ENCODE data around the gene CHCHD4. TPM values are rescaled to one million over a fixed set of nuclear protein-coding genes. Genes with fewer than 3 reads are reported as not detected.
A peak's percentile ranks its signal among the peaks of the same experiment; 100 is the strongest.
"Not testable (repeated sequence)": the region's sequence is repeated elsewhere in the genome, so short reads cannot be mapped to it uniquely, and the experiment has no call there.

The CHCHD4 gene
- total RNA-seq, 1 donor from 2014 or later: 12.6 TPM

- Histone ChIP-seq H3K36me3 (no peaks in the 10 kb centered on the region), H3K27me3 (ENCODE audit: low read depth) (no peaks in the 10 kb centered on the region), H3K4me1 (no peaks in the 10 kb centered on the region), H3K4me3 (no peak overlapping the region), H3K27ac (no peak overlapping the region), H3K9me3 (peaks cover 3% of the 10 kb centered on the region)
- ATAC-seq: no peak
- intact Hi-C loops (cut with DNase I): no loop called here
- TF ChIP-seq, protein P1, sequence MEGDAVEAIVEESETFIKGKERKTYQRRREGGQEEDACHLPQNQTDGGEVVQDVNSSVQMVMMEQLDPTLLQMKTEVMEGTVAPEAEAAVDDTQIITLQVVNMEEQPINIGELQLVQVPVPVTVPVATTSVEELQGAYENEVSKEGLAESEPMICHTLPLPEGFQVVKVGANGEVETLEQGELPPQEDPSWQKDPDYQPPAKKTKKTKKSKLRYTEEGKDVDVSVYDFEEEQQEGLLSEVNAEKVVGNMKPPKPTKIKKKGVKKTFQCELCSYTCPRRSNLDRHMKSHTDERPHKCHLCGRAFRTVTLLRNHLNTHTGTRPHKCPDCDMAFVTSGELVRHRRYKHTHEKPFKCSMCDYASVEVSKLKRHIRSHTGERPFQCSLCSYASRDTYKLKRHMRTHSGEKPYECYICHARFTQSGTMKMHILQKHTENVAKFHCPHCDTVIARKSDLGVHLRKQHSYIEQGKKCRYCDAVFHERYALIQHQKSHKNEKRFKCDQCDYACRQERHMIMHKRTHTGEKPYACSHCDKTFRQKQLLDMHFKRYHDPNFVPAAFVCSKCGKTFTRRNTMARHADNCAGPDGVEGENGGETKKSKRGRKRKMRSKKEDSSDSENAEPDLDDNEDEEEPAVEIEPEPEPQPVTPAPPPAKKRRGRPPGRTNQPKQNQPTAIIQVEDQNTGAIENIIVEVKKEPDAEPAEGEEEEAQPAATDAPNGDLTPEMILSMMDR (IDR thresholded peaks at IDR 0.05): no peak
- DNase-seq: no peak
Measured at GRCh38 chr3:14082108-14082657, 42.5 kb downstream of the CHCHD4 start.

DNA sequence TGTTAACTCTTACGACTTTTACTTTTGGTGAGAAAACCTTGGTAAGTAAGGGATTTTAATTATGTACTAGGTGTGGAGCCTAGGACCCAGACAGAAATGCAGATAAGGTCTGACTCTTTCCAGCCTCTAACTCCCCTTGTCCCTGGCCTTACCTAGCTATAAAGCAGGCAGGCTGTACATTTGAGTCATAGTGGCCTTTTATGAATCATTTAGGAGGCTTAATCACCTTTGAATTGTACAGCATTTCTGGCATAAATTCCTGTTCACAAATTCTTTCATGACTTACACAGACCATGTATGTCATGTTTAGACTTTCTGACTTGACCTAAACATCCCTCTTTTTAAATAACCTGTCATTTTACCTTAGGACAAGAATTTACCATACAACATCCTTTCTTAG is 47.4 kb downstream of the CHCHD4 start:
- no peak overlapping the region for H3K27ac ChIP-seq
- ATAC-seq: no peak
- no peaks in the 10 kb centered on the region for H3K36me3 ChIP-seq
- DNase-seq: no peak
- no peaks in the 10 kb centered on the region for H3K4me1 ChIP-seq
- TF ChIP-seq, protein P1 (IDR thresholded peaks at IDR 0.05): no peak
- intact Hi-C loops (cut with DNase I): no loop called here
- no peak overlapping the region for H3K4me3 ChIP-seq
- H3K27me3 ChIP-seq (ENCODE audit: low read depth): no peaks in the 10 kb centered on the region
- H3K9me3 ChIP-seq: no peaks in the 10 kb centered on the region

GRCh38 chr3:14075233-14075632 is 49.4 kb downstream of the CHCHD4 start:
- H3K4me1 ChIP-seq; H3K27ac ChIP-seq; H3K36me3 ChIP-seq; DNase-seq; H3K4me3 ChIP-seq; H3K27me3 ChIP-seq (ENCODE audit: low read depth); intact Hi-C loops (cut with DNase I); ATAC-seq; H3K9me3 ChIP-seq: not testable (repeated sequence)

- TF ChIP-seq, protein P1 (IDR thresholded peaks at IDR 0.05): no peak
- H3K27ac ChIP-seq: no peak overlapping the region
- H3K4me3 ChIP-seq: no peak overlapping the region
- no peaks in the 10 kb centered on the region for H3K27me3 ChIP-seq (ENCODE audit: low read depth)
- H3K9me3 ChIP-seq: no peaks in the 10 kb centered on the region
- no peak for DNase-seq
- H3K4me1 ChIP-seq: no peaks in the 10 kb centered on the region
- intact Hi-C loops (cut with DNase I): no loop called here
- no peaks in the 10 kb centered on the region for H3K36me3 ChIP-seq
- ATAC-seq: peak in 1 of 2 donors; percentile 23
Measured at GRCh38 chr3:14064910-14065309, 59.8 kb downstream of the CHCHD4 start.

GRCh38 chr3:14063152-14063551 is 61.5 kb downstream of the CHCHD4 start:
- intact Hi-C loops (cut with DNase I): no loop called here

More at GRCh38 chr3:14063152-14063551, 61.5 kb downstream of the CHCHD4 start:
- ATAC-seq (no peak), DNase-seq (no peak)
- Histone ChIP-seq H3K27me3 (ENCODE audit: low read depth) (no peaks in the 10 kb centered on the region), H3K9me3 (no peaks in the 10 kb centered on the region), H3K4me3 (no peak overlapping the region), H3K27ac (no peak overlapping the region), H3K4me1 (no peaks in the 10 kb centered on the region), H3K36me3 (no peaks in the 10 kb centered on the region)
- TF ChIP-seq, protein P1 (IDR thresholded peaks at IDR 0.05): no peak

Other genes starting within 250 kb of the CHCHD4 start
- gene WNT7A, start 244.8 kb downstream of the CHCHD4 start, total RNA-seq: 4.1 TPM
- gene TMEM43, start 182 bp upstream of the CHCHD4 start, total RNA-seq: 73.7 TPM
- gene XPC, start 53.7 kb upstream of the CHCHD4 start, total RNA-seq: 31.8 TPM
- gene LSM3, start 53.9 kb upstream of the CHCHD4 start, total RNA-seq: 9.5 TPM

Data from lower lobe of right lung (tissue), 2 donors.